ENCODE measurements around the gene PROX1.

Gene PROX1

DNA sequence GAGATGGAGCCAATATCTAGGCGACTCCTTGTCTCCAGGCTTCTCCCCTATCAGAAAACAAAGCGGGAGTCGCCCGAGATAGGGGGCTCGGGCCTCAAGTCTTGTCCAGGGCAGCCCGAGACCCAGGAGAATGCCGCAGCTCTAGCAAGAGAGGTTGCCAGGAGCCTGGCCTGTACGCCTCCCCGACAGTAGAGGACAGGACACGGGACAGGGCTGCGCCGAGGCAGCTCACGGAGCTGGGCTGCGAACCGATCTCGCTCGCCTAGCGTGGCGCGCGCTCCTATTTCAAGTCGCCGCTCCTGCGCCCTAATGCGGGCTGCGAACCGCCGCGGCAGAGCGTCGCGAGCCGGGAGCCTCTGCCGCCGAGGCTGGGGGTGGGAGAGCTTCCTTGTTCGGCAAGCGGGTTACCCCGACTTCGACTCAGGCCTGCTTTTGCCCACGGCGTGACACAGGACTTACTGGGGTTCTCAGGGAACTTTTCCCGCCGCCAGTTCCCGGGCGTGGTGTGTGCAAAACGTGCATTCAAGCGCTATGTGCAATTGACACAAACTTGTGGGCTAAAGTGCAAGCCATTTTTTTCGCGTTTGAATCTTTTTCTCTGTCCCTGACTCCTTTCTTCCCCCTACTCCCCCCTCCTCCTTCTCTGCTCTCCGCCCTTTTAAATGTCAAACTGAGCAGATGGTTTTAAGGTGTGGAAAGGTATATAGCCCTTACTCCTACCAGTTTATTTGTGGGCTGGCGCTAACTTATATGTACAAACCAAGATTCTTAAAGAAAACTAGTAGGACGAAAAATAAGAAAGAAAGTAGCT is 2.4 kb upstream of the PROX1 start:
- Histone ChIP-seq H3K27me3 (ENCODE audit: insufficient read depth, low read depth, severe bottlenecking) (peaks cover 82% of the 10 kb centered on the region), H3K27ac (no peak overlapping the region), H3K36me3 (no peaks in the 10 kb centered on the region), H3K4me3 (ENCODE audit: low read depth, low read length) (peak overlapping the region; percentile 1), H3K9me3 (ENCODE audit: severe bottlenecking) (peaks cover 4% of the 10 kb centered on the region)
- TF ChIP-seq CTCF (IDR thresholded peaks at IDR 0.05; ENCODE audit: low read depth, low read length), result no peak
- peak; percentile 32 for DNase-seq

DNA sequence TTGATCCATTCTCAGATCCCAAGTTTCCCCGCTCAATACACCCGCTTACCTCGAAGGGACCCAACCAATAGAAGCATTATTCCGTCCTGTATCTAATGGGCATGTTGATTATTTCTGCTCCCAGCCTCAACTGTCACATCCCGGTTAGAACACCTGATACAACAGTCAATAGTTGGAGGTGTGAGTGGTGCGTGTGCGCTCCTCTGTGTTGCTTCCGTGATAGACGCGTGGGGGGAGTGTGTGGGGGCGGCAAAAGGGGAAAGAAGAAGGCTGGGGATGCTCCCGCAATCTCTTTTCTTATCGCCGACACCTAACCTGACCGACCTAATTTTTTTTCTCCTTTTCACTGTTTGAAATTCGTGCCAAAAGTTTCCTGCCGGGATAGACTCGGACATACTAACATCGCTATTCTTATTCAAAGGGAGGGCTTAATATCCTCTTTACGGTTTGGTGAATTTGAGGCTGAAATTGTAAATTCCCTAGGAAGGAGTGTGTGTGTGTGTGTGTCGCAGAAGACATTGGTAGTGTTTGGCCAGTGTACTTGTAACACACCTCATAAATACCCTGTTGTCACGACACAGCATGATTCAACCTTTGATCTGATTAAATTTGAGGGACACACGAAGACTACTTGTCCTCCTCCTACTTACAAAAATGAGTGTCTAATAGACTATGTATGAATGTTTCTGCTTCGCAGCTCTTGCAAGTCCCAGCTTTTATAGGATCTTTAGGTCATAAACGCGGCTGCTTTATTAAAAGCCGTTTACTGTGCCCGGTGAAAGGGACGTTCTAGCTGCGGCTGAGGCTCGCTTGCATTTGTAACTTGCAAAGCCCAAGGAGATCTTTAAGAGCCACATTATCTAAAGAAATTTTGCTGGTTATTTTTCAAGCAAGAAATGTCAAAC is 1.5 kb upstream of the PROX1 start:
- no peak overlapping the region for H3K4me3 ChIP-seq (ENCODE audit: low read depth, low read length)

GRCh38 chr1:213986925-213987250 is 885 bp upstream of the PROX1 start:
- Histone ChIP-seq H3K4me3 (ENCODE audit: low read depth, low read length) (peak overlapping the region; percentile 76), H3K9me3 (ENCODE audit: severe bottlenecking) (peaks cover under 1% of the 10 kb centered on the region), H3K27ac (no peak overlapping the region), H3K27me3 (ENCODE audit: insufficient read depth, low read depth, severe bottlenecking) (peaks cover 69% of the 10 kb centered on the region), H3K36me3 (no peaks in the 10 kb centered on the region)
- no peak for DNase-seq
- no peak for TF ChIP-seq CTCF (IDR thresholded peaks at IDR 0.05; ENCODE audit: low read depth, low read length)

More for the DNA sequence above, 1.5 kb upstream of the PROX1 start:
- TF ChIP-seq CTCF (IDR thresholded peaks at IDR 0.05; ENCODE audit: low read depth, low read length), result no peak
- Histone ChIP-seq H3K27me3 (ENCODE audit: insufficient read depth, low read depth, severe bottlenecking) (peaks cover 75% of the 10 kb centered on the region), H3K9me3 (ENCODE audit: severe bottlenecking) (peaks cover 4% of the 10 kb centered on the region), H3K36me3 (no peaks in the 10 kb centered on the region), H3K27ac (no peak overlapping the region)
- no peak for DNase-seq

- peak overlapping the region; percentile 76 for H3K4me3 ChIP-seq (ENCODE audit: low read depth, low read length)
- H3K27me3 ChIP-seq (ENCODE audit: insufficient read depth, low read depth, severe bottlenecking), result peaks cover 63% of the 10 kb centered on the region
- no peaks in the 10 kb centered on the region for H3K9me3 ChIP-seq (ENCODE audit: severe bottlenecking)
- no peaks in the 10 kb centered on the region for H3K36me3 ChIP-seq
- no peak for TF ChIP-seq CTCF (IDR thresholded peaks at IDR 0.05; ENCODE audit: low read depth, low read length)
- peak; percentile 87 for DNase-seq
- peak overlapping the region; percentile 29; the same call in 1 of the 2 replicates for H3K27ac ChIP-seq
These were observed 299 bp upstream of the PROX1 start for GRCh38 chr1:213987422-213987926.

GRCh38 chr1:213988507-213989001 is 781 bp downstream of the PROX1 start:
- no peak for DNase-seq
- H3K9me3 ChIP-seq (ENCODE audit: severe bottlenecking), result no peaks in the 10 kb centered on the region
- peak overlapping the region; percentile 29; the same call in 1 of the 2 replicates for H3K27ac ChIP-seq
- peaks cover 52% of the 10 kb centered on the region for H3K27me3 ChIP-seq (ENCODE audit: insufficient read depth, low read depth, severe bottlenecking)
- no peaks in the 10 kb centered on the region for H3K36me3 ChIP-seq
- peak overlapping the region; percentile 76 for H3K4me3 ChIP-seq (ENCODE audit: low read depth, low read length)
- no peak for TF ChIP-seq CTCF (IDR thresholded peaks at IDR 0.05; ENCODE audit: low read depth, low read length)
